ENCODE results near the gene DPH7. TPM values are rescaled to one million over a fixed set of nuclear protein-coding genes. Genes with fewer than 3 reads are reported as not detected.

The DPH7 gene
- total RNA-seq, 5 donors from 2014 or later (not counting 1 experiment from before 2014, with no cell fraction given) = 45.0 to 71.0 (median 66.3) TPM

GRCh38 chr9:137586854-137587253 lies 8.1 kb upstream of the DPH7 start:
- Mint-ChIP-seq H3K4me3 (no peak overlapping the region), H3K27me3 (no peaks in the 10 kb centered on the region), H3K9me3 (no peaks in the 10 kb centered on the region), H3K36me3 (peaks cover 28% of the 10 kb centered on the region), H3K27ac (no peak overlapping the region), H3K4me1 (peaks cover 17 to 20% (median 18%) of the 10 kb centered on the region in 3 donors)
- Histone ChIP-seq H3K27me3 (replicated peaks in 1 of 2; ENCODE audit: control insufficient read depth in 2 of 2, extremely low read depth in 1 of 2, insufficient read depth in 2 of 2, low read length in 1 of 2) (no peaks in the 10 kb centered on the region), H3K4me1 (ENCODE audit: control insufficient read depth in 1 of 2, extremely low read depth in 1 of 2, insufficient read depth in 2 of 2, low read length in 2 of 2) (peaks cover 3 to 26% of the 10 kb centered on the region in 2 experiments), H3K27ac (ENCODE audit: low read length) (no peak overlapping the region), H3K4me3 (ENCODE audit: control insufficient read depth in 1 of 2, extremely low read depth in 1 of 2, low read length in 1 of 2) (no peak overlapping the region), H3K9me3 (no peaks in the 10 kb centered on the region), H3K36me3 (ENCODE audit: control insufficient read depth in 2 of 2, extremely low read depth in 1 of 2, insufficient read depth in 1 of 2, low read length in 1 of 2) (peaks cover 16 to 43% of the 10 kb centered on the region in 2 donors)
- CTCF ChIA-PET = interaction anchor here in 1 of 2 donors (0.6 kb wide), 1 partner anchor 915 kb away, joined by 3 read pairs; no protein-coding TSS in a partner anchor
- no peak for ATAC-seq (replicated peaks in 1 of 4)
- WGBS (ENCODE audit: insufficient coverage) = 97% methylated on average over 13 of the region's 14 CpGs
- DNase-seq = no peak
- POLR2A ChIA-PET = no interaction called here

- peaks cover 16 to 43% of the 10 kb centered on the region in 2 donors for H3K36me3 ChIP-seq (ENCODE audit: control insufficient read depth in 2 of 2, extremely low read depth in 1 of 2, insufficient read depth in 1 of 2, low read length in 1 of 2)
- no peak for ATAC-seq (replicated peaks in 1 of 4)
- peaks cover 6 to 22% (median 15%) of the 10 kb centered on the region in 3 donors for H3K4me1 Mint-ChIP-seq
- no peak overlapping the region for H3K4me3 Mint-ChIP-seq
- H3K4me1 ChIP-seq (ENCODE audit: control insufficient read depth in 1 of 2, extremely low read depth in 1 of 2, insufficient read depth in 2 of 2, low read length in 2 of 2) = peaks cover 0 to 14% of the 10 kb centered on the region in 2 experiments
- no peaks in the 10 kb centered on the region for H3K27me3 ChIP-seq (replicated peaks in 1 of 2; ENCODE audit: control insufficient read depth in 2 of 2, extremely low read depth in 1 of 2, insufficient read depth in 2 of 2, low read length in 1 of 2)
- ChIA-PET CTCF (interaction anchor here in 1 of 2 donors (0.5 kb wide), 1 partner anchor 451 kb away, joined by 5 read pairs; no protein-coding TSS in a partner anchor), POLR2A (no interaction called here)
- H3K27ac ChIP-seq (ENCODE audit: low read length) = no peak overlapping the region
- H3K9me3 ChIP-seq = no peaks in the 10 kb centered on the region
- WGBS (ENCODE audit: insufficient coverage) = 95% methylated on average over 5 of the region's 8 CpGs
- no peak for DNase-seq
- no peak overlapping the region for H3K4me3 ChIP-seq (ENCODE audit: control insufficient read depth in 1 of 2, extremely low read depth in 1 of 2, low read length in 1 of 2)
- H3K27me3 Mint-ChIP-seq = no peaks in the 10 kb centered on the region
- H3K27ac Mint-ChIP-seq = no peak overlapping the region
- H3K36me3 Mint-ChIP-seq = peaks cover 33% of the 10 kb centered on the region
- H3K9me3 Mint-ChIP-seq = no peaks in the 10 kb centered on the region
Observed at GRCh38 chr9:137583957-137584356, 5.2 kb upstream of the DPH7 start.

- CTCF ChIA-PET = no interaction called here
- no peak for DNase-seq
- Mint-ChIP-seq H3K27me3 (no peaks in the 10 kb centered on the region), H3K36me3 (peaks cover 33% of the 10 kb centered on the region), H3K4me3 (no peak overlapping the region), H3K9me3 (no peaks in the 10 kb centered on the region), H3K4me1 (peaks cover 6 to 17% (median 12%) of the 10 kb centered on the region in 3 donors), H3K27ac (no peak overlapping the region)
- Histone ChIP-seq H3K4me3 (ENCODE audit: control insufficient read depth in 1 of 2, extremely low read depth in 1 of 2, low read length in 1 of 2) (no peak overlapping the region), H3K9me3 (no peaks in the 10 kb centered on the region), H3K27ac (ENCODE audit: low read length) (no peak overlapping the region), H3K4me1 (ENCODE audit: control insufficient read depth in 1 of 2, extremely low read depth in 1 of 2, insufficient read depth in 2 of 2, low read length in 2 of 2) (peaks cover 0 to 12% of the 10 kb centered on the region in 2 experiments), H3K27me3 (replicated peaks in 1 of 2; ENCODE audit: control insufficient read depth in 2 of 2, extremely low read depth in 1 of 2, insufficient read depth in 2 of 2, low read length in 1 of 2) (no peaks in the 10 kb centered on the region), H3K36me3 (ENCODE audit: control insufficient read depth in 2 of 2, extremely low read depth in 1 of 2, insufficient read depth in 1 of 2, low read length in 1 of 2) (peaks cover 16 to 43% of the 10 kb centered on the region in 2 donors)
- POLR2A ChIA-PET = interaction anchor here in 1 of 2 donors (0.5 kb wide), 1 partner anchor 133 kb away, joined by 10 read pairs; no protein-coding TSS in a partner anchor
- WGBS (ENCODE audit: insufficient coverage) = 96% methylated on average over 10 of the region's 14 CpGs
- no peak for ATAC-seq (replicated peaks in 1 of 4)
Observed at GRCh38 chr9:137583347-137583746, 4.6 kb upstream of the DPH7 start.

GRCh38 chr9:137582286-137582860 lies 3.6 kb upstream of the DPH7 start:
- Mint-ChIP-seq H3K27ac (no peak overlapping the region), H3K4me3 (no peak overlapping the region), H3K9me3 (no peaks in the 10 kb centered on the region), H3K4me1 (peaks cover 7 to 16% (median 15%) of the 10 kb centered on the region in 3 donors), H3K36me3 (peaks cover 25% of the 10 kb centered on the region), H3K27me3 (no peaks in the 10 kb centered on the region)
- H3K4me1 ChIP-seq (ENCODE audit: control insufficient read depth in 1 of 2, extremely low read depth in 1 of 2, insufficient read depth in 2 of 2, low read length in 2 of 2) = peaks cover 5 to 16% of the 10 kb centered on the region in 2 experiments
- ChIA-PET CTCF (interaction anchor here in 1 of 2 donors (0.5 kb wide), 1 partner anchor 670 kb away, joined by 3 read pairs; no protein-coding TSS in a partner anchor), POLR2A (no interaction called here)
- H3K27ac ChIP-seq (ENCODE audit: low read length) = no peak overlapping the region
- no peak overlapping the region for H3K4me3 ChIP-seq (ENCODE audit: control insufficient read depth in 1 of 2, extremely low read depth in 1 of 2, low read length in 1 of 2)
- 92% methylated on average over 20 of the region's 20 CpGs for WGBS (ENCODE audit: insufficient coverage)
- ATAC-seq (replicated peaks in 1 of 4) (no peak), DNase-seq (peak in 1 of 35 experiments; percentile 32)
- H3K36me3 ChIP-seq (ENCODE audit: control insufficient read depth in 2 of 2, extremely low read depth in 1 of 2, insufficient read depth in 1 of 2, low read length in 1 of 2) = peaks cover 15 to 34% of the 10 kb centered on the region in 2 donors
- no peaks in the 10 kb centered on the region for H3K9me3 ChIP-seq
- no peaks in the 10 kb centered on the region for H3K27me3 ChIP-seq (replicated peaks in 1 of 2; ENCODE audit: control insufficient read depth in 2 of 2, extremely low read depth in 1 of 2, insufficient read depth in 2 of 2, low read length in 1 of 2)

- DNase-seq (no peak), ATAC-seq (replicated peaks in 1 of 4) (no peak)
- peaks cover 13 to 22% (median 20%) of the 10 kb centered on the region in 3 donors for H3K4me1 Mint-ChIP-seq
- Histone ChIP-seq H3K9me3 (no peaks in the 10 kb centered on the region), H3K27me3 (replicated peaks in 1 of 2; ENCODE audit: control insufficient read depth in 2 of 2, extremely low read depth in 1 of 2, insufficient read depth in 2 of 2, low read length in 1 of 2) (no peaks in the 10 kb centered on the region), H3K27ac (ENCODE audit: low read length) (no peak overlapping the region), H3K36me3 (ENCODE audit: control insufficient read depth in 2 of 2, extremely low read depth in 1 of 2, insufficient read depth in 1 of 2, low read length in 1 of 2) (peaks cover 9 to 27% of the 10 kb centered on the region in 2 donors), H3K4me3 (ENCODE audit: control insufficient read depth in 1 of 2, extremely low read depth in 1 of 2, low read length in 1 of 2) (no peak overlapping the region), H3K4me1 (ENCODE audit: control insufficient read depth in 1 of 2, extremely low read depth in 1 of 2, insufficient read depth in 2 of 2, low read length in 2 of 2) (peaks cover 9 to 24% of the 10 kb centered on the region in 2 experiments)
- H3K27me3 Mint-ChIP-seq = no peaks in the 10 kb centered on the region
- no peak overlapping the region for H3K4me3 Mint-ChIP-seq
- no peak overlapping the region for H3K27ac Mint-ChIP-seq
- CTCF ChIA-PET = interaction anchor here (0.5 to 2.5 kb wide), 2 partner anchors 9 to 669 kb away, joined by 3 to 6 read pairs; partner anchors contain the start of gene ZMYND19 (in 1 of the 2)
- 94% methylated on average over 19 of the region's 22 CpGs for WGBS (ENCODE audit: insufficient coverage)
- no peaks in the 10 kb centered on the region for H3K9me3 Mint-ChIP-seq
- peaks cover 20% of the 10 kb centered on the region for H3K36me3 Mint-ChIP-seq
- POLR2A ChIA-PET = no interaction called here
Observed at GRCh38 chr9:137581361-137582285, 2.9 kb upstream of the DPH7 start.

- H3K4me3 ChIP-seq (ENCODE audit: control insufficient read depth in 1 of 2, extremely low read depth in 1 of 2, low read length in 1 of 2) = no peak overlapping the region
- Mint-ChIP-seq H3K27me3 (no peaks in the 10 kb centered on the region), H3K4me1 (peaks cover 19 to 27% (median 26%) of the 10 kb centered on the region in 3 donors), H3K27ac (no peak overlapping the region), H3K9me3 (no peaks in the 10 kb centered on the region), H3K4me3 (no peak overlapping the region), H3K36me3 (peaks cover 15% of the 10 kb centered on the region)
- 100% methylated on average over 4 of the region's 4 CpGs for WGBS (ENCODE audit: insufficient coverage)
- H3K9me3 ChIP-seq = no peaks in the 10 kb centered on the region
- no peak for DNase-seq
- POLR2A ChIA-PET = no interaction called here
- peaks cover 9 to 24% of the 10 kb centered on the region in 2 donors for H3K36me3 ChIP-seq (ENCODE audit: control insufficient read depth in 2 of 2, extremely low read depth in 1 of 2, insufficient read depth in 1 of 2, low read length in 1 of 2)
- CTCF ChIA-PET = interaction anchor here in 1 of 2 donors (0.5 to 2.5 kb wide), 2 partner anchors 10 to 702 kb away, joined by 3 to 6 read pairs; partner anchors contain the start of gene ZMYND19
- peaks cover 9 to 30% of the 10 kb centered on the region in 2 experiments for H3K4me1 ChIP-seq (ENCODE audit: control insufficient read depth in 1 of 2, extremely low read depth in 1 of 2, insufficient read depth in 2 of 2, low read length in 2 of 2)
- no peaks in the 10 kb centered on the region for H3K27me3 ChIP-seq (replicated peaks in 1 of 2; ENCODE audit: control insufficient read depth in 2 of 2, extremely low read depth in 1 of 2, insufficient read depth in 2 of 2, low read length in 1 of 2)
- no peak overlapping the region for H3K27ac ChIP-seq (ENCODE audit: low read length)
- no peak for ATAC-seq (replicated peaks in 1 of 4)
Observed at GRCh38 chr9:137580954-137581322, 2.2 kb upstream of the DPH7 start.

Data from T-cell (primary cell).